OCI-LY1 (cell line): ENCODE measurements around the gene SLC35A5.

Source experiments
- H2AFZ ChIP-seq: fragments of 200-600 bp; sonication (generic), shearing (Covaris generic); 2 replicates; pipeline ENCODE4 v1.6.0; 2014; ENCODE audit warnings: antibody characterized with exemption, mild to moderate bottlenecking, low read length
- H3F3A ChIP-seq: fragments of 200-600 bp; sonication (generic), shearing (Covaris generic); 2 replicates; pipeline ENCODE4 v1.6.0; 2014; ENCODE audit warnings: mild to moderate bottlenecking, antibody characterized with exemption, low read length, moderate library complexity; ENCODE audit not compliant: insufficient read depth
- H3K27ac ChIP-seq: fragments of 200-600 bp; sonication (generic); 2 replicates; pipeline ENCODE4 v1.5.1; 2014; ENCODE audit warnings: low read length, mixed run types, mild to moderate bottlenecking, low read depth; ENCODE audit not compliant: poor library complexity, severe bottlenecking
- H3K27me3 ChIP-seq: fragments of 200-600 bp; sonication (generic); 2 replicates; pipeline ENCODE4 v1.6.0; 2014; ENCODE audit warnings: antibody characterized with exemption, mild to moderate bottlenecking, low read length, moderate library complexity; ENCODE audit not compliant: insufficient read depth
- H3K36me3 ChIP-seq: fragments of 200-600 bp; sonication (generic); 2 replicates; pipeline ENCODE4 v1.6.1; 2014; ENCODE audit warnings: mild to moderate bottlenecking, antibody characterized with exemption, low read length, moderate library complexity, mixed read lengths; ENCODE audit not compliant: insufficient read depth
- H3K4me1 ChIP-seq: fragments of 200-600 bp; sonication (generic); 2 replicates; pipeline ENCODE4 v1.5.1; 2014; ENCODE audit warnings: mild to moderate bottlenecking, low read length, moderate library complexity; ENCODE audit not compliant: insufficient read depth, severe bottlenecking
- H3K4me2 ChIP-seq: fragments of 200-600 bp; sonication (generic), shearing (Covaris generic); 2 replicates; pipeline ENCODE4 v1.6.1; 2014; ENCODE audit warnings: low read length
- H3K4me3 ChIP-seq: fragments of 200-600 bp; sonication (generic); 2 replicates; pipeline ENCODE4 v1.5.1; 2014; ENCODE audit warnings: low read length, low read depth, mild to moderate bottlenecking, mixed read lengths; ENCODE audit not compliant: poor library complexity, severe bottlenecking
- H3K79me2 ChIP-seq: fragments of 200-600 bp; shearing (Covaris generic); 2 replicates; pipeline ENCODE4 v1.6.1; 2016; ENCODE audit warnings: mixed run types, low read length, mixed read lengths; ENCODE audit not compliant: insufficient read depth
- H3K9ac ChIP-seq: fragments of 200-600 bp; sonication (generic), shearing (Covaris generic); 2 replicates; pipeline ENCODE4 v1.6.1; 2014; ENCODE audit warnings: mild to moderate bottlenecking, low read length, mixed read lengths
- H3K9me2 ChIP-seq: fragments of 200-600 bp; sonication (generic), shearing (Covaris generic); 2 replicates; pipeline ENCODE4 v1.6.1; 2014; ENCODE audit warnings: low read depth, mild to moderate bottlenecking, low read length, mixed read lengths
- H3K9me3 ChIP-seq: fragments of 200-600 bp; shearing (Covaris generic); 2 replicates; pipeline ENCODE4 v1.6.1; 2014; ENCODE audit warnings: low read length, mixed read lengths
- H4K20me1 ChIP-seq: fragments of 200-600 bp; sonication (generic), shearing (Covaris generic); 2 replicates; pipeline ENCODE4 v1.6.0; 2016; ENCODE audit warnings: mild to moderate bottlenecking, low read length; ENCODE audit not compliant: insufficient read depth
- EZH2 ChIP-seq: fragments of 200-600 bp; sonication (generic), shearing (Covaris generic); IDR thresholded peaks from 2 replicates; pipeline ENCODE4 v1.8.0; 2017; ENCODE audit warnings: borderline replicate concordance, mixed run types, mild to moderate bottlenecking, antibody characterized with exemption, low read length, moderate library complexity, mixed read lengths
- TF ChIP-seq, protein P1 (sequence below): fragments of 200-600 bp; sonication (generic), shearing (Covaris generic); IDR thresholded peaks from 2 replicates; pipeline ENCODE4 v1.5.1; 2017; ENCODE audit warnings: mild to moderate bottlenecking, antibody characterized with exemption, low read length, moderate library complexity, mixed read lengths

The SLC35A5 gene

GRCh38 chr3:112539825-112540650 is 21.8 kb upstream of the SLC35A5 start:
- TF ChIP-seq EZH2 = no peak
- TF ChIP-seq, protein P1, sequence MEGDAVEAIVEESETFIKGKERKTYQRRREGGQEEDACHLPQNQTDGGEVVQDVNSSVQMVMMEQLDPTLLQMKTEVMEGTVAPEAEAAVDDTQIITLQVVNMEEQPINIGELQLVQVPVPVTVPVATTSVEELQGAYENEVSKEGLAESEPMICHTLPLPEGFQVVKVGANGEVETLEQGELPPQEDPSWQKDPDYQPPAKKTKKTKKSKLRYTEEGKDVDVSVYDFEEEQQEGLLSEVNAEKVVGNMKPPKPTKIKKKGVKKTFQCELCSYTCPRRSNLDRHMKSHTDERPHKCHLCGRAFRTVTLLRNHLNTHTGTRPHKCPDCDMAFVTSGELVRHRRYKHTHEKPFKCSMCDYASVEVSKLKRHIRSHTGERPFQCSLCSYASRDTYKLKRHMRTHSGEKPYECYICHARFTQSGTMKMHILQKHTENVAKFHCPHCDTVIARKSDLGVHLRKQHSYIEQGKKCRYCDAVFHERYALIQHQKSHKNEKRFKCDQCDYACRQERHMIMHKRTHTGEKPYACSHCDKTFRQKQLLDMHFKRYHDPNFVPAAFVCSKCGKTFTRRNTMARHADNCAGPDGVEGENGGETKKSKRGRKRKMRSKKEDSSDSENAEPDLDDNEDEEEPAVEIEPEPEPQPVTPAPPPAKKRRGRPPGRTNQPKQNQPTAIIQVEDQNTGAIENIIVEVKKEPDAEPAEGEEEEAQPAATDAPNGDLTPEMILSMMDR = no peak
- Histone ChIP-seq H3K27ac (no peak overlapping the region), H3K9me2 (no peaks in the 10 kb centered on the region), H3K4me2 (no peak overlapping the region), H3K79me2 (no peaks in the 10 kb centered on the region; the same call in 1 of the 2 replicates), H2AFZ (no peak overlapping the region), H3K4me3 (no peak overlapping the region), H3K9ac (no peak overlapping the region), H3K36me3 (peaks cover 90% of the 10 kb centered on the region), H3K9me3 (no peaks in the 10 kb centered on the region), H3K4me1 (no peaks in the 10 kb centered on the region), H3F3A (no peaks in the 10 kb centered on the region; the same call in 1 of the 2 replicates), H3K27me3 (no peaks in the 10 kb centered on the region), H4K20me1 (no peaks in the 10 kb centered on the region)

GRCh38 chr3:112546216-112546759 is 15.6 kb upstream of the SLC35A5 start:
- H3K36me3 ChIP-seq = peaks cover 99% of the 10 kb centered on the region
- TF ChIP-seq, protein P1 = no peak
- no peak for TF ChIP-seq EZH2

DNA sequence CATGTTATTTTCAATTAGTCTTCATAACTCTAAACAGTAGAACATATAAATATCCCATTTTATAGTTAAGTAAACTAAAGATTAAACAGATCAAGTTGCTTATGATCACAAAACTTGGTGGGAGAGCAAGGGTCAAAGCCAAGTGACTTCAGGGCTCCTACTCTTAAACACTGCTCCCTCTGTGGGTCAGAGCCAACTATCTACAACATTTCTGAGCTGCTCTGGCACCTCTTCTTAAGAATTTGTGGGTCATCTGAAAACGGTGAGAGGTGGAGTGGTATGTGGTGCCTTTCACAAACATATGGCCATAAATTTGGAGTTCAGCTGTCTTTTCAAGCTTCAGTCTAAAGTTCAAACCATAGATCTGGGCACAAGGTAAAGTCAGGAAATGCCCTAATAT is 11.0 kb upstream of the SLC35A5 start:
- no peak overlapping the region for H3K27ac ChIP-seq
- no peak overlapping the region for H3K9ac ChIP-seq
- 0 out of 2 replicates have a peak, but pooled peaks cover 3% of the 10 kb centered on the region for H3K9me3 ChIP-seq
- H3K9me2 ChIP-seq = no peaks in the 10 kb centered on the region
- H3K79me2 ChIP-seq = peaks cover 46% of the 10 kb centered on the region
- H3K36me3 ChIP-seq = peaks cover 92% of the 10 kb centered on the region
- no peak overlapping the region for H2AFZ ChIP-seq
- H3K4me3 ChIP-seq = no peak overlapping the region
- no peaks in the 10 kb centered on the region for H3K4me1 ChIP-seq
- no peaks in the 10 kb centered on the region for H4K20me1 ChIP-seq
- TF ChIP-seq EZH2 = no peak
- TF ChIP-seq, protein P1 = no peak
- no peaks in the 10 kb centered on the region for H3K27me3 ChIP-seq
- no peaks in the 10 kb centered on the region for H3F3A ChIP-seq
- no peak overlapping the region for H3K4me2 ChIP-seq

More at GRCh38 chr3:112546216-112546759, 15.6 kb upstream of the SLC35A5 start:
- Histone ChIP-seq H2AFZ (no peak overlapping the region), H3F3A (no peaks in the 10 kb centered on the region), H3K4me2 (no peak overlapping the region), H3K9me3 (no peaks in the 10 kb centered on the region), H3K79me2 (peaks cover 6% of the 10 kb centered on the region), H4K20me1 (no peaks in the 10 kb centered on the region), H3K27me3 (no peaks in the 10 kb centered on the region), H3K27ac (no peak overlapping the region), H3K9me2 (no peaks in the 10 kb centered on the region), H3K4me1 (no peaks in the 10 kb centered on the region), H3K9ac (no peak overlapping the region), H3K4me3 (no peak overlapping the region)
